HL-60 (cell line): ENCODE data around the gene SCARF1.

Experiments
- CTCF ChIP-seq: IDR thresholded peaks from one replicate; pipeline ENCODE4 v1.5.1; 2011; ENCODE audit warnings: low read length, control low read depth, inconsistent platforms; ENCODE audit not compliant: insufficient read depth
- POLR2AphosphoS5 ChIP-seq: IDR thresholded peaks from 2 replicates; pipeline ENCODE4 v1.6.1; 2012; ENCODE audit warnings: low read depth

- TF ChIP-seq CTCF: no peak
- no peak for TF ChIP-seq POLR2AphosphoS5
Measured at GRCh38 chr17:1617620-1618174, 27.8 kb downstream of the SCARF1 start.
